K562 (cell line): ENCODE data around the gene CSNK1G3. TPM values are rescaled to one million over a fixed set of nuclear protein-coding genes. Genes with fewer than 3 reads are reported as not detected.
A peak's percentile ranks its signal among the peaks of the same experiment; 100 is the strongest.

Experiments used
- ARID3A ChIP-seq: IDR thresholded peaks from 2 replicates; pipeline ENCODE4 v1.6.1; 2012; ENCODE audit warnings: low read depth, low read length, improper control_type of control experiment, borderline replicate concordance
- CBX3 ChIP-seq, 2 experiments: IDR thresholded peaks; 1 replicate in 1 of 2; 2 replicates in 1 of 2; pipeline ENCODE4 v1.6.1; 2012; ENCODE audit warnings: inconsistent platforms in 2 of 2, low read length in 2 of 2, borderline replicate concordance in 1 of 2, control low read depth in 1 of 2
- FOS ChIP-seq: IDR thresholded peaks from 3 replicates; pipeline ENCODE4 v1.6.1; 2011; ENCODE audit not compliant: insufficient read length; ENCODE audit errors: extremely low read depth
- HDAC2 ChIP-seq: fragments of 450-650 bp; IDR thresholded peaks from 2 replicates; pipeline ENCODE4 v1.6.1; 2016; ENCODE audit warnings: mild to moderate bottlenecking
- HMGN3 ChIP-seq: IDR thresholded peaks from 2 replicates; pipeline ENCODE4 v1.6.1; 2011; ENCODE audit warnings: borderline replicate concordance, low read depth, mild to moderate bottlenecking, mixed read lengths, low read length; ENCODE audit not compliant: insufficient read length; ENCODE audit errors: extremely low read depth
- JUNB ChIP-seq: fragments of 450-650 bp; formaldehyde crosslinking; conservative IDR thresholded peaks from 2 replicates; pipeline ENCODE4 v1.4.0; 2020; ENCODE audit warnings: mild to moderate bottlenecking
- L3MBTL2 ChIP-seq: fragments of 450-650 bp; IDR thresholded peaks from 2 replicates; pipeline ENCODE4 v1.6.1; 2016; ENCODE audit warnings: mild to moderate bottlenecking, moderate library complexity
- LARP7 ChIP-seq: fragments of 450-650 bp; IDR thresholded peaks from 2 replicates; pipeline ENCODE4 v1.6.1; 2016
- NR2C2 ChIP-seq, 2 experiments: fragments of 200-800 bp in 1 of 2; sonication (Bioruptor generic) in 1 of 2; sonication (generic) in 1 of 2; formaldehyde crosslinking in 1 of 2; IDR thresholded peaks; 2 replicates each; pipeline versions ENCODE4 v1.6.1 to v1.8.0; 2016 to 2022; ENCODE audit warnings: mild to moderate bottlenecking in 1 of 2, missing compliant biosample characterization in 1 of 2, missing genetic modification characterization in 1 of 2, missing genetic modification reagents in 1 of 2
- NR3C1 ChIP-seq: sonication (generic); formaldehyde crosslinking; IDR thresholded peaks from 2 replicates; pipeline ENCODE4 v1.8.1; 2022; ENCODE audit warnings: missing genetic modification reagents
- PRMT5 ChIP-seq: sonication (generic); formaldehyde crosslinking; IDR thresholded peaks from 2 replicates; pipeline ENCODE4 v1.5.0; 2020; ENCODE audit warnings: missing genetic modification reagents
- RB1 ChIP-seq: fragments of 450-650 bp; IDR thresholded peaks from 2 replicates; pipeline ENCODE4 v1.6.1; 2017; ENCODE audit warnings: low read depth, mild to moderate bottlenecking
- RUNX1 ChIP-seq: sonication (generic); IDR thresholded peaks from 2 replicates; pipeline ENCODE4 v1.6.1; 2016; ENCODE audit warnings: antibody characterized with exemption, low read depth
- SAFB2 ChIP-seq: fragments of 200-400 bp; formaldehyde crosslinking; IDR thresholded peaks from 2 replicates; pipeline ENCODE4 v1.6.1; 2018; ENCODE audit warnings: borderline replicate concordance, low read length, low read depth, moderate library complexity; ENCODE audit not compliant: severe bottlenecking
- TBL1XR1 ChIP-seq, 2 experiments: IDR thresholded peaks; 2 replicates each; pipeline ENCODE4 v1.6.1; 2012; ENCODE audit warnings: improper control_type of control experiment in 2 of 2, low read length in 2 of 2, mild to moderate bottlenecking in 1 of 2
- TCF15 ChIP-seq: fragments of 250-450 bp; sonication (Bioruptor Pico); IDR thresholded peaks from 2 replicates; pipeline ENCODE4 v1.8.0; 2022; ENCODE audit warnings: moderate library complexity, mild to moderate bottlenecking, inconsistent platforms
- ZC3H8 ChIP-seq: fragments of 450-650 bp; IDR thresholded peaks from 2 replicates; pipeline ENCODE4 v1.6.1; 2017
- ZHX1 ChIP-seq: fragments of 150-350 bp; conservative IDR thresholded peaks from 2 replicates; pipeline ENCODE4 v1.6.1; 2014; ENCODE audit warnings: low read length
- ZNF3 ChIP-seq: fragments of 250-450 bp; sonication (Bioruptor Pico); IDR thresholded peaks from 2 replicates; pipeline ENCODE4 v1.5.0; 2021; ENCODE audit warnings: mild to moderate bottlenecking, moderate library complexity
- ZNF778 ChIP-seq: fragments of 450-650 bp; formaldehyde crosslinking; IDR thresholded peaks from 2 replicates; pipeline ENCODE4 v1.4.0; 2020; ENCODE audit warnings: mild to moderate bottlenecking, moderate library complexity
- ZZZ3 ChIP-seq: fragments of 450-650 bp; IDR thresholded peaks from 2 replicates; pipeline ENCODE4 v1.6.1; 2016; ENCODE audit warnings: antibody characterized with exemption, mild to moderate bottlenecking, moderate library complexity
- polyA plus RNA-seq, 8 experiments: library from polyadenylated mRNA; depleted of rRNA in 4 of 8; stranded (reverse) in 5 of 8; unstranded in 3 of 8; fragments of >200 nt; fragmentation: Nextera tagmentation in 2 of 8; fragmentation: Illumina TruSeq in 1 of 8; extraction: Ambion mirVana in 2 of 8; extraction: Trizol in 1 of 8; gene quantifications; 2 replicates each; pipeline versions ENCODE4 v1.2.1 to v1.2.3, GENCODE V29; 2011 to 2014; ENCODE audit warnings: inconsistent platforms in 1 of 8, missing spikeins in 1 of 8
- total RNA-seq, 7 experiments: library from RNA; depleted of rRNA in 6 of 7; stranded (reverse); fragments of >200 nt in 6 of 7; fragmentation: Illumina TruSeq in 2 of 7; extraction: Trizol in 2 of 7; gene quantifications; 2 replicates each; pipeline versions ENCODE4 v1.2.1 to v1.2.3, GENCODE V29; 2011 to 2021; ENCODE audit warnings: low replicate concordance in 1 of 7
- TF ChIP-seq, protein P1 (sequence below): sonication (generic); formaldehyde crosslinking; IDR thresholded peaks from 2 replicates; pipeline ENCODE4 v1.8.1; 2023; ENCODE audit warnings: mild to moderate bottlenecking, missing genetic modification reagents

CSNK1G3 gene
- total and polyA plus RNA-seq, 9 of the 15 experiments (the other 6 are each of a cell fraction or from before 2014, with no cell fraction given), result 8.3 to 27.6 (median 16.5) TPM

DNA sequence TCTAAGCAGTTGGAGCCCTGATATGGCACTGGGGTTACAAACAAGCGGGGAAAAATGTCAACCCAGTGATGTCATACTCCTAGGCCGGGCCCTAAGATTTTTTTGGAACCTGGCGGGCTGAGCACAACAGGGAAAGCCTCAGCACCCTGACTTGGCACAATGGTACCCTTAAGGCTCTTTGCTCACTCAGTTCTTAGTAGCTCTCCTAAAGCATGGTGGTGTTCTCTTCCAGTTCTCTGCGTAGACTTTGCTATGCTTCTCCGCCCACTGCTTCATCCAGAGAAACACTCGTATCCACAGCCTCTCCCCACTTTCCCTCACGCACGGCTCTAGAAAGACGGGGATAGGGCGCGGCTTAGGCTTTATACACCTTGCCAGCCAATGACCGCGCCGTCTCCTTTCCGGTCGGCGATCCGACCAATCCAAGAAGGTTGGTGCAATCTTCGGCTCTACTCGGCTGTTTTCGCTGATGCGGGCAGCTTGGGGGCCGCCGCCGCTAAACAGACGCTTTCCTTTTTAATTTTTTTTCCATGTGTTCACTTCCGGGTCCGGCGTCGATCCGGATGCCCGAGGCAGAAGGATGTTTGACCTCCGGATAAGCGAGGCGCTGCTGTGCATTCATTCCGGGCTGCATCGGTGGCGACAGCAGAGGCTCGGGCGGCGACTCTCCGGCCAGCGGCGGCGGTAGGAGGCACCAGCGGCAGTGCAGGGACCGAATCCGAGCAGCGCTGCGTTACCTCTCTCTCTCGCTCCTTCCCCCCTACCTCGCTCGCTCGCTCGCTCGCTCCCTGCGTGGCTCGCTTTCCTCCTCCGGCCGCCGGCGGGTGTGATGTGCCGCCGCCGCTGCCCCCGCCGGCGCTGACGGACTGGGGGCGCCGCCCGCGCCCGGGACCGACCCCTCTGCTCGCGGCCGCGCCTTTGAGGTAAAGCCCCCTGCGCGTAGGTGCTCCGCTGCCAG lies at the start of gene CSNK1G3 (continued):
- TF ChIP-seq, protein P1, sequence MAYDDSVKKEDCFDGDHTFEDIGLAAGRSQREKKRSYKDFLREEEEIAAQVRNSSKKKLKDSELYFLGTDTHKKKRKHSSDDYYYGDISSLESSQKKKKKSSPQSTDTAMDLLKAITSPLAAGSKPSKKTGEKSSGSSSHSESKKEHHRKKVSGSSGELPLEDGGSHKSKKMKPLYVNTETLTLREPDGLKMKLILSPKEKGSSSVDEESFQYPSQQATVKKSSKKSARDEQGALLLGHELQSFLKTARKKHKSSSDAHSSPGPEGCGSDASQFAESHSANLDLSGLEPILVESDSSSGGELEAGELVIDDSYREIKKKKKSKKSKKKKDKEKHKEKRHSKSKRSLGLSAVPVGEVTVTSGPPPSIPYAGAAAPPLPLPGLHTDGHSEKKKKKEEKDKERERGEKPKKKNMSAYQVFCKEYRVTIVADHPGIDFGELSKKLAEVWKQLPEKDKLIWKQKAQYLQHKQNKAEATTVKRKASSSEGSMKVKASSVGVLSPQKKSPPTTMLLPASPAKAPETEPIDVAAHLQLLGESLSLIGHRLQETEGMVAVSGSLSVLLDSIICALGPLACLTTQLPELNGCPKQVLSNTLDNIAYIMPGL (CRISPR knock-in tag), result no peak
- TF ChIP-seq RUNX1, result no peak
- TF ChIP-seq HDAC2, result peak; percentile 59; the same call in 1 of the 2 replicates
- TF ChIP-seq SAFB2, result no peak
- TF ChIP-seq FOS, result peak; percentile 64
- no peak for TF ChIP-seq ZNF3
- no peak for TF ChIP-seq PRMT5 (CRISPR knock-in tag)
- no peak for TF ChIP-seq ZZZ3
- no peak for TF ChIP-seq TCF15 (CRISPR knock-in tag)
- no peak for TF ChIP-seq NR3C1
- no peak for TF ChIP-seq JUNB (CRISPR knock-in tag)
- TF ChIP-seq HMGN3, result peak; percentile 41
- TF ChIP-seq LARP7, result no peak
- no peak for TF ChIP-seq ZC3H8
- TF ChIP-seq ARID3A, result no peak
- TF ChIP-seq ZHX1, result no peak
- no peak for TF ChIP-seq ZNF778 (CRISPR knock-in tag)
- TF ChIP-seq CBX3 (IDR thresholded peaks at IDR 0.05; ENCODE audit: borderline replicate concordance in 1 of 2, low read length in 2 of 2), result no peak
- TF ChIP-seq NR2C2 (CRISPR knock-in tag; IDR thresholded peaks at IDR 0.05), result peak; percentile 62; the same call in 1 of the 2 replicates
- TF ChIP-seq NR2C2 (tag; IDR thresholded peaks at IDR 0.05), result peak; percentile 97
- TF ChIP-seq L3MBTL2, result peak; percentile 33
- TF ChIP-seq RB1, result peak; percentile 75
- TF ChIP-seq TBL1XR1 (IDR thresholded peaks at IDR 0.05; ENCODE audit: low read length in 2 of 2), result 0 out of 4 replicates have a peak, but pooled peaks of 1 of the 2 experiments have one; percentile 41
